ENCODE data around the gene PCCA.

GRCh38 chr13:100563779-100564178 is 474.9 kb downstream of the PCCA start:
- TF ChIP-seq POLR2A (IDR thresholded peaks at IDR 0.05; ENCODE audit: low read depth, low read length): no peak
- no peak for TF ChIP-seq POLR2AphosphoS5 (IDR thresholded peaks at IDR 0.05; ENCODE audit: low read depth, low read length)

All from GM12892 (cell line).